ENCODE results near the gene SRL.
"Not testable (repeated sequence)": the region's sequence is repeated elsewhere in the genome, so short reads cannot be mapped to it uniquely, and the experiment has no call there.

The SRL gene

GRCh38 chr16:4172070-4172469 lies 69.8 kb downstream of the SRL start:
- no peaks in the 10 kb centered on the region for H3K36me3 ChIP-seq (ENCODE audit: insufficient read depth, low read length)
- H3K4me3 ChIP-seq (ENCODE audit: low read depth in 1 of 2, low read length in 2 of 2), result no peak overlapping the region
- no peaks in the 10 kb centered on the region for H3K9me3 ChIP-seq (ENCODE audit: low read length)
- no peaks in the 10 kb centered on the region for H3K27me3 ChIP-seq (ENCODE audit: control insufficient read depth in 1 of 2, insufficient read depth in 2 of 2, low read length in 2 of 2)
- no peak overlapping the region for H3K27ac ChIP-seq (ENCODE audit: low read depth, low read length)
- no peak overlapping the region for H3K9ac ChIP-seq (ENCODE audit: low read length)
- no peaks in the 10 kb centered on the region for H3K4me1 ChIP-seq (ENCODE audit: insufficient read depth, low read length)

DNA sequence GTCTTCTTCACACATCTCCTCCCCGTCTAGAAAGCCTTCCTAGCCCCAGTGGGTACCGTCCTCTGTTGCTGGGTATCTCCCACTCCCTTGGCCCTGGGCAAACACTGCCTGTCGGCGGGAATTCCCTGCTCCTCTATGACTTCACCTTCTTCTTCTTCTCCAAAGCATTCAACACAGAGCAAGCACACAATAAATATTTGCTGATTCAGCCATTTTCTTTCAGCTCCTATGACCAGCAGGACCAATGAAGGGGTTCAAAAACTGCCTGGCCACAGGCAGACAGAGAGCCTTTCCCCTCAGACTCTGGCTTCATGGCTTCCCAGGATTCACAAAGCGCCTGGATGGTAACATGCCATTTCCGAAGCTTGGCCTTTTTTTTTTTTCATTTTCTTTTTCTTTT lies 72.5 kb downstream of the SRL start:
- Histone ChIP-seq H3K9me3 (ENCODE audit: low read length) (no peaks in the 10 kb centered on the region), H3K4me3 (ENCODE audit: low read depth in 1 of 2, low read length in 2 of 2) (no peak overlapping the region), H3K36me3 (ENCODE audit: insufficient read depth, low read length) (no peaks in the 10 kb centered on the region), H3K27me3 (ENCODE audit: control insufficient read depth in 1 of 2, insufficient read depth in 2 of 2, low read length in 2 of 2) (no peaks in the 10 kb centered on the region), H3K9ac (ENCODE audit: low read length) (no peak overlapping the region), H3K27ac (ENCODE audit: low read depth, low read length) (no peak overlapping the region), H3K4me1 (ENCODE audit: insufficient read depth, low read length) (no peaks in the 10 kb centered on the region)

DNA sequence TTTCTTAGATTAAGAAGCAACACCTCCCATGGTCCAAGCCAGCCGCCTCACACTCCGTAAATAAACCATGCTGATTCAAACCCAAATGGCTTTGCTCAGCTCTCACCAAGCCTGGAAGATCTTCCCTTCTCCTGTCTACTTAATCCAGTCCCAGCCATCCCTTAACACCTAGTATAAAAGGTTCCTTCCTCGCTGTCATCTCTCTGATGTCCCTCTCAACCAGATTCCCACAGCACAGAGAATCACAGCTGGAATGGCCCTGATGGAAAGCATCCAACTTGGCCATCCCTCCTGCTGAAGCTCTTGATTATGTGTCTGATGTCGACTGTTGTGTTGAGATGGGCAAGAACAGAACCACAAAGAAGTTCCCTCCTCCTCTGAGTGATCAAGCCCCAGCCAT lies 75.1 kb downstream of the SRL start:
- no peaks in the 10 kb centered on the region for H3K36me3 ChIP-seq (ENCODE audit: insufficient read depth, low read length)

DNA sequence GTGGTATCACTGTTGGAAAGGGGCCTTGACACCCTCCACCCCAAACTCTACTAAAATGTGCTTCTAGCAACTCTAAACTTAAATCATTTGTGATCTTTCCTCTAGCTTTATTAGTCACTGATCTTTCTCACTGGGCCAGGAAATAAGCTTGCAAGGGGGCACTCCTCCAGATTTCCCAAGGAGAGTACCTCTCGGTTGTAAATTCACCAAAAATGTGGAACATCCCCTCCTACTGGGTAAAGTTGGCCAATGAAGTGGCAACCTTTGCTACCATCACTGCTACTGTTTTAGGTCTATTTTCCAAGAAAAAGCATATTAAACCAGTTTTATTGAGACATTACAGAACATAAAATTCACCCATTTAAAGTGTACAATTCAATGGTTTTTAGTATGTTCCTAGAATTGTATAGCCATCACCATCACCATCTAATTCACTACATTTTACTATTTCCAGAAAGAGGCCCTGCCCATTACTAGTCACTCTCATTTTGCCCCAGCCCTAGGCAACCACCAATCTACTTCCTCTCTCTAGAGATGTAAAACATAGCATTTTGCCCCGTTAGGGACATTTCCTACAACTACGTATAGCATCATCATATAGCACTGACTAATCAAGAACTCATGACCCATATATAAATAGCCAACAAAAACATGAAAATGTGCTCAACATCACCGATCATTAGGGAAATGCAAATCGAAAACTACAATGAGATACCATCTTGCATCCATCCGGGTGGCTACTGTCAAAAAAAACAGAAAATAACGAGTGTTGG lies 81.0 kb downstream of the SRL start:
- Histone ChIP-seq H3K9ac (ENCODE audit: low read length) (no peak overlapping the region), H3K4me1 (ENCODE audit: insufficient read depth, low read length) (no peaks in the 10 kb centered on the region), H3K9me3 (ENCODE audit: low read length) (no peaks in the 10 kb centered on the region), H3K27me3 (ENCODE audit: control insufficient read depth in 1 of 2, insufficient read depth in 2 of 2, low read length in 2 of 2) (no peaks in the 10 kb centered on the region), H3K27ac (ENCODE audit: low read depth, low read length) (no peak overlapping the region), H3K36me3 (ENCODE audit: insufficient read depth, low read length) (no peaks in the 10 kb centered on the region), H3K4me3 (ENCODE audit: low read depth in 1 of 2, low read length in 2 of 2) (no peak overlapping the region)

More for the DNA sequence above, 75.1 kb downstream of the SRL start:
- Histone ChIP-seq H3K4me1 (ENCODE audit: insufficient read depth, low read length) (no peaks in the 10 kb centered on the region), H3K27me3 (ENCODE audit: control insufficient read depth in 1 of 2, insufficient read depth in 2 of 2, low read length in 2 of 2) (no peaks in the 10 kb centered on the region), H3K4me3 (ENCODE audit: low read depth in 1 of 2, low read length in 2 of 2) (no peak overlapping the region), H3K9me3 (ENCODE audit: low read length) (no peaks in the 10 kb centered on the region), H3K27ac (ENCODE audit: low read depth, low read length) (no peak overlapping the region), H3K9ac (ENCODE audit: low read length) (no peak overlapping the region)

- Histone ChIP-seq H3K4me3 (ENCODE audit: low read depth in 1 of 2, low read length in 2 of 2) (no peak overlapping the region), H3K27ac (ENCODE audit: low read depth, low read length) (no peak overlapping the region), H3K36me3 (ENCODE audit: insufficient read depth, low read length) (no peaks in the 10 kb centered on the region), H3K9ac (ENCODE audit: low read length) (no peak overlapping the region), H3K4me1 (ENCODE audit: insufficient read depth, low read length) (no peaks in the 10 kb centered on the region), H3K27me3 (ENCODE audit: control insufficient read depth in 1 of 2, insufficient read depth in 2 of 2, low read length in 2 of 2) (no peaks in the 10 kb centered on the region), H3K9me3 (ENCODE audit: low read length) (no peaks in the 10 kb centered on the region)
Measured at GRCh38 chr16:4159726-4160125, 82.2 kb downstream of the SRL start.

GRCh38 chr16:4158143-4159093 lies 83.5 kb downstream of the SRL start:
- H3K9ac ChIP-seq (ENCODE audit: low read length), result no peak overlapping the region
- H3K36me3 ChIP-seq (ENCODE audit: insufficient read depth, low read length), result no peaks in the 10 kb centered on the region
- no peaks in the 10 kb centered on the region for H3K4me1 ChIP-seq (ENCODE audit: insufficient read depth, low read length)
- H3K9me3 ChIP-seq (ENCODE audit: low read length), result no peaks in the 10 kb centered on the region
- no peaks in the 10 kb centered on the region for H3K27me3 ChIP-seq (ENCODE audit: control insufficient read depth in 1 of 2, insufficient read depth in 2 of 2, low read length in 2 of 2)
- no peak overlapping the region for H3K27ac ChIP-seq (ENCODE audit: low read depth, low read length)
- no peak overlapping the region for H3K4me3 ChIP-seq (ENCODE audit: low read depth in 1 of 2, low read length in 2 of 2)

GRCh38 chr16:4157376-4157825 lies 84.5 kb downstream of the SRL start:
- H3K27ac ChIP-seq (ENCODE audit: low read depth, low read length), result no peak overlapping the region
- H3K4me3 ChIP-seq (ENCODE audit: low read depth in 1 of 2, low read length in 2 of 2), result no peak overlapping the region
- H3K36me3 ChIP-seq (ENCODE audit: insufficient read depth, low read length), result no peaks in the 10 kb centered on the region
- no peaks in the 10 kb centered on the region for H3K4me1 ChIP-seq (ENCODE audit: insufficient read depth, low read length)
- H3K9me3 ChIP-seq (ENCODE audit: low read length), result no peaks in the 10 kb centered on the region
- no peak overlapping the region for H3K9ac ChIP-seq (ENCODE audit: low read length)
- no peaks in the 10 kb centered on the region for H3K27me3 ChIP-seq (ENCODE audit: control insufficient read depth in 1 of 2, insufficient read depth in 2 of 2, low read length in 2 of 2)

DNA sequence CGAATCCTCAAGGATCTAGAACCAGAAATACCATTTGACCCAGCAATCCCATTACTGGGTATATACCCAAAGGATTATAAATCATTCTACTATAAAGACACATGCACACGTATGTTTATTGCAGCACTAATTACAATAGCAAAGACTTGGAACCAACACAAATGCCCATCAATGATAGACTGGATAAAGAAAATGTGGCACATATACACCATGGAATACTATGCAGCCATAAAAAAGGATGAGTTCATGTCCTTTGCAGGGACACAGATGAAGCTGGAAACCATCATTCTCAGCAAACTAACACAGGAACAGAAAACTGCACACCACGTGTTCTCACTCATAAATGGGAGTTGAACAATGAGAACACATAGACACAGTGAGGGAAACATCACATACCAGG lies 85.4 kb downstream of the SRL start:
- H3K4me1 ChIP-seq (ENCODE audit: insufficient read depth, low read length); H3K9me3 ChIP-seq (ENCODE audit: low read length); H3K27me3 ChIP-seq (ENCODE audit: control insufficient read depth in 1 of 2, insufficient read depth in 2 of 2, low read length in 2 of 2); H3K4me3 ChIP-seq (ENCODE audit: low read depth in 1 of 2, low read length in 2 of 2); H3K9ac ChIP-seq (ENCODE audit: low read length); H3K27ac ChIP-seq (ENCODE audit: low read depth, low read length); H3K36me3 ChIP-seq (ENCODE audit: insufficient read depth, low read length): not testable (repeated sequence)

DNA sequence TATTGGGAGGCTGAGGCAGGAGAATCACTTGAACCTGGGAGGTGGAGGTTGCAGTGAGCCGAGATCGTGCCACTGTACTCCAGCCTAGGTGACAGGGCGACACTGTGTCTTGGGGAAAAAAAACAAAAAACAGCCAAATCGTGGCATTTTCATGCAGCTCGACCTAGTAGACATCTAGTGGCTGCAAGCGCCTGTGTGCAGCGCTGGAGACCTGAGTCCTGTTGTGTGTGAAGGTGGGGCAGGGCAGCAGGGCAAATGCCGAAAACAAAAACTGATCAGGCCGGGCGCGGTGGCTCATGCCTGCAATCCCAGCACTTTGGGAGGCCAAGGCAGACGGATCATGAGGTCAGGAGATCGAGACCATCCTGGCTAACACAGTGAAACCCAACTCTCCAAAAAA lies 88.5 kb downstream of the SRL start:
- not testable (repeated sequence) for H3K9me3 ChIP-seq (ENCODE audit: low read length); H3K27ac ChIP-seq (ENCODE audit: low read depth, low read length); H3K9ac ChIP-seq (ENCODE audit: low read length); H3K4me3 ChIP-seq (ENCODE audit: low read depth in 1 of 2, low read length in 2 of 2); H3K36me3 ChIP-seq (ENCODE audit: insufficient read depth, low read length); H3K27me3 ChIP-seq (ENCODE audit: control insufficient read depth in 1 of 2, insufficient read depth in 2 of 2, low read length in 2 of 2); H3K4me1 ChIP-seq (ENCODE audit: insufficient read depth, low read length)

GRCh38 chr16:4152267-4152666 lies 89.6 kb downstream of the SRL start:
- Histone ChIP-seq H3K4me1 (ENCODE audit: insufficient read depth, low read length) (no peaks in the 10 kb centered on the region), H3K4me3 (ENCODE audit: low read depth in 1 of 2, low read length in 2 of 2) (no peak overlapping the region), H3K9ac (ENCODE audit: low read length) (no peak overlapping the region), H3K9me3 (ENCODE audit: low read length) (no peaks in the 10 kb centered on the region), H3K27ac (ENCODE audit: low read depth, low read length) (no peak overlapping the region), H3K36me3 (ENCODE audit: insufficient read depth, low read length) (no peaks in the 10 kb centered on the region), H3K27me3 (ENCODE audit: control insufficient read depth in 1 of 2, insufficient read depth in 2 of 2, low read length in 2 of 2) (no peaks in the 10 kb centered on the region)

DNA sequence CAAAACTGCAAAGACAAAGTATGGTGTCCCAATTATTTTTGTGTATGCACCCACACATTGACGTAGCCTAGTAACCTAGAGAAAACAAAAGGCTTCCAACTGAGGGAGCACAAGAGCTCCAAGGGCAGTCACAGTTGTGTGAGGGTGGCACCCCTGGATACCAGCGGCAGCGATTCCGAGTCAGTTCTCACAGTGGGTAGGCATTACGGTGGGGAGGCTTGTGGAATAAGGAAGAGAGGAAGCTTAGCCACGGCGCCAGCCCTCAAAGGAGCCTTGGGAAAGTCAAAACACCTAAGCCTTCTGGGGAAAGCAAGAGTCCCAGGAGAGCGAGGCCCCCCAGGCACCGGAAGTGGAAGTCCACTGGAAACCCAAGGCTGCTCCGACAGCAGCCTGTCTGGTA lies 94.6 kb downstream of the SRL start:
- no peak overlapping the region for H3K9ac ChIP-seq (ENCODE audit: low read length)
- no peak overlapping the region for H3K27ac ChIP-seq (ENCODE audit: low read depth, low read length)
- H3K36me3 ChIP-seq (ENCODE audit: insufficient read depth, low read length), result no peaks in the 10 kb centered on the region
- no peak overlapping the region for H3K4me3 ChIP-seq (ENCODE audit: low read depth in 1 of 2, low read length in 2 of 2)
- H3K9me3 ChIP-seq (ENCODE audit: low read length), result no peaks in the 10 kb centered on the region
- no peaks in the 10 kb centered on the region for H3K4me1 ChIP-seq (ENCODE audit: insufficient read depth, low read length)
- H3K27me3 ChIP-seq (ENCODE audit: control insufficient read depth in 1 of 2, insufficient read depth in 2 of 2, low read length in 2 of 2), result no peaks in the 10 kb centered on the region

All from muscle layer of colon (tissue), 2 donors.